ENCODE measurements around the gene GNG7.
"Not testable (repeated sequence)": the region's sequence is repeated elsewhere in the genome, so short reads cannot be mapped to it uniquely, and the experiment has no call there.

Gene GNG7

GRCh38 chr19:2561221-2561620, 141.3 kb downstream of the GNG7 start:
- no peak overlapping the region for H3K4me3 ChIP-seq (ENCODE audit: low read depth, low read length)
- TF ChIP-seq CTCF (IDR thresholded peaks at IDR 0.05; ENCODE audit: borderline replicate concordance, insufficient read depth, low read depth, low read length) = no peak

- no peak for TF ChIP-seq CTCF (IDR thresholded peaks at IDR 0.05; ENCODE audit: borderline replicate concordance, insufficient read depth, low read depth, low read length)
- H3K4me3 ChIP-seq (ENCODE audit: low read depth, low read length) = no peak overlapping the region
Measured at GRCh38 chr19:2560369-2560768, 142.1 kb downstream of the GNG7 start.

GRCh38 chr19:2558543-2558942, 144.0 kb downstream of the GNG7 start:
- H3K4me3 ChIP-seq (ENCODE audit: low read depth, low read length) = no peak overlapping the region
- TF ChIP-seq CTCF (IDR thresholded peaks at IDR 0.05; ENCODE audit: borderline replicate concordance, insufficient read depth, low read depth, low read length) = no peak

GRCh38 chr19:2558131-2558530, 144.4 kb downstream of the GNG7 start:
- not testable (repeated sequence) for H3K4me3 ChIP-seq (ENCODE audit: low read depth, low read length)

- H3K4me3 ChIP-seq (ENCODE audit: low read depth, low read length) = no peak overlapping the region
- no peak for TF ChIP-seq CTCF (IDR thresholded peaks at IDR 0.05; ENCODE audit: borderline replicate concordance, insufficient read depth, low read depth, low read length)
Measured at GRCh38 chr19:2557093-2557440, 145.4 kb downstream of the GNG7 start.

GRCh38 chr19:2556221-2557092, 146.0 kb downstream of the GNG7 start:
- H3K4me3 ChIP-seq (ENCODE audit: low read depth, low read length) = no peak overlapping the region
- TF ChIP-seq CTCF (IDR thresholded peaks at IDR 0.05; ENCODE audit: borderline replicate concordance, insufficient read depth, low read depth, low read length) = no peak

- no peak for TF ChIP-seq CTCF (IDR thresholded peaks at IDR 0.05; ENCODE audit: borderline replicate concordance, insufficient read depth, low read depth, low read length)
- H3K4me3 ChIP-seq (ENCODE audit: low read depth, low read length) = no peak overlapping the region
Measured at GRCh38 chr19:2555422-2556220, 146.9 kb downstream of the GNG7 start.
